PC-3 (cell line): ENCODE measurements around the gene LRRFIP1. TPM values are rescaled to one million over a fixed set of nuclear protein-coding genes. Genes with fewer than 3 reads are reported as not detected.

Source experiments
- ATAC-seq: fragments of 200-7000 bp; cut with Tn5 transposase; 2 replicates; pipeline ENCODE4 v1.9.1; 2020; ENCODE audit warnings: mild to moderate bottlenecking, moderate library complexity
- BruUV-seq: library from RNA; stranded (reverse); fragments of 400-500 nt; replicated peaks from 2 replicates; lab custom pipeline; 2021; lab: Mats Ljungman, UMichigan
- CTCF ChIA-PET: fragments of 300-600 bp; sonication (Branson Sonifier 250); formaldehyde crosslinking; loops from one replicate; lab custom pipeline; 2022; ENCODE audit warnings: antibody characterized with exemption; lab: Charles Lee
- POLR2A ChIA-PET: fragments of 300-600 bp; sonication (Branson Sonifier 250); formaldehyde crosslinking; loops from one replicate; lab custom pipeline; 2022; ENCODE audit warnings: antibody characterized with exemption; ENCODE audit not compliant: unreplicated experiment; lab: Charles Lee
- DNase-seq: peaks from one replicate; pipeline ENCODE4 v3.0.0-alpha.2; 2015
- H2AFZ ChIP-seq: fragments of 300-600 bp; sonication (generic); 2 replicates; pipeline ENCODE4 v1.6.0; 2016; ENCODE audit warnings: antibody characterized with exemption, low read length
- H3F3A ChIP-seq: fragments of 300-600 bp; sonication (generic); one replicate; pipeline ENCODE4 v1.6.0; 2017; ENCODE audit warnings: antibody characterized with exemption, low read length, control low read depth, mild to moderate bottlenecking; ENCODE audit not compliant: unreplicated experiment
- H3K27ac ChIP-seq: fragments of 300-600 bp; sonication (generic); 2 replicates; pipeline ENCODE4 v1.5.1; 2016; ENCODE audit warnings: mild to moderate bottlenecking, low read length
- H3K27me3 ChIP-seq: fragments of 300-600 bp; sonication (generic); 2 replicates; pipeline ENCODE4 v1.6.1; 2016; ENCODE audit warnings: low read length, mixed read lengths
- H3K36me3 ChIP-seq: fragments of 300-600 bp; sonication (generic); 2 replicates; pipeline ENCODE4 v1.6.1; 2016; ENCODE audit warnings: low read depth, mixed run types, low read length, mixed read lengths
- H3K4me1 ChIP-seq: fragments of 300-600 bp; sonication (generic); 2 replicates; pipeline ENCODE4 v1.5.1; 2016; ENCODE audit warnings: low read length; ENCODE audit not compliant: insufficient read depth
- H3K4me2 ChIP-seq: fragments of 300-600 bp; sonication (generic); 2 replicates; pipeline ENCODE4 v1.6.0; 2016; ENCODE audit warnings: low read length
- H3K4me3 ChIP-seq: fragments of 300-600 bp; sonication (generic); 2 replicates; pipeline ENCODE4 v1.5.1; 2016; ENCODE audit warnings: mild to moderate bottlenecking, low read length, mixed read lengths
- H3K79me2 ChIP-seq: fragments of 300-600 bp; sonication (generic); 2 replicates; pipeline ENCODE4 v1.6.1; 2017; ENCODE audit warnings: low read length, mixed read lengths
- H3K9ac ChIP-seq: fragments of 300-600 bp; sonication (generic); 2 replicates; pipeline ENCODE4 v1.6.0; 2016; ENCODE audit warnings: mild to moderate bottlenecking, low read length
- H3K9me2 ChIP-seq: fragments of 300-600 bp; sonication (generic); replicated peaks from 2 replicates; pipeline ENCODE4 v1.6.1; 2016; ENCODE audit warnings: mixed run types, low read length, mixed read lengths
- H3K9me3 ChIP-seq: fragments of 300-600 bp; sonication (generic); 2 replicates; pipeline ENCODE4 v1.6.1; 2016; ENCODE audit warnings: low read length, mixed read lengths
- H4K20me1 ChIP-seq: fragments of 300-600 bp; sonication (generic); 2 replicates; pipeline ENCODE4 v1.6.1; 2016; ENCODE audit warnings: low read length, mixed read lengths
- EZH2 ChIP-seq: fragments of 300-600 bp; sonication (generic); IDR thresholded peaks from one replicate; pipeline ENCODE4 v1.6.1; 2017; ENCODE audit warnings: antibody characterized with exemption, mild to moderate bottlenecking, low read length; ENCODE audit not compliant: unreplicated experiment
- EZH2phosphoT487 ChIP-seq: fragments of 300-600 bp; sonication (generic); IDR thresholded peaks from 2 replicates; pipeline ENCODE4 v1.6.1; 2018; ENCODE audit warnings: mild to moderate bottlenecking, antibody characterized with exemption, low read length, borderline replicate concordance
- intact Hi-C: fragments of 100-400 bp; cut with micrococcal nuclease; formaldehyde crosslinking; loops from 2 replicates; pipeline ENCODE4 v1.9.0; 2023
- total RNA-seq: library from RNA; depleted of rRNA; stranded (reverse); fragments of >200 nt; gene quantifications from 2 replicates; pipeline ENCODE4 v1.2.3, GENCODE V29; 2014
- TF ChIP-seq, protein P1 (sequence below): fragments of 300-600 bp; sonication (generic); conservative IDR thresholded peaks from 2 replicates; pipeline ENCODE4 v1.5.1; 2017; ENCODE audit warnings: antibody characterized with exemption, low read depth, mild to moderate bottlenecking, low read length

Gene LRRFIP1
- total RNA-seq, 1 experiment from 2014 or later, result 87.8 TPM

DNA sequence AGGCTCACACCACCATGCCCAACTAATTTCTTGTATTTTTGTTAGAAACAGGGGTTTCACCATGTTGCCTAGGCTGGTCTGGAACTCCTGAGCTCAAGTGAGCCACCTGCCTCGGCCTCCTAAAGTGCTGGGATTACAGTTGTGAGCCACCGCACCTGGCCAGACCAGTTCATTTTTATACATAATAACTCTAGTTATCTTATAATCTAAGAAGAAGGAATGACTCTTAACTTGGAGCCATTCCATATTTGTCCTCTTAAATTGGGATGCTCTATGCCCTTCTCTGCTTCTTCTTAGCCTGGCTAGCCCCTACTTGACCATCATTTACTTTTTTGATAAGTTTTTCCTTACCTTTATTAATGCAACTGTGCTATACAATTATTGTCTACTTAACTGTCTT, 174.1 kb downstream of the LRRFIP1 start:
- H4K20me1 ChIP-seq, result no peaks in the 10 kb centered on the region
- no peaks in the 10 kb centered on the region for H3K27me3 ChIP-seq
- no peaks in the 10 kb centered on the region for H3K9me2 ChIP-seq
- BruUV-seq, result no TSS peak
- no peaks in the 10 kb centered on the region for H3F3A ChIP-seq
- intact Hi-C loops, result no loop called here
- H3K4me2 ChIP-seq, result no peak overlapping the region
- CTCF ChIA-PET, result no interaction called here
- no peak overlapping the region for H3K9ac ChIP-seq
- H3K4me3 ChIP-seq, result no peak overlapping the region
- H3K9me3 ChIP-seq, result no peaks in the 10 kb centered on the region
- no peak for TF ChIP-seq EZH2
- TF ChIP-seq, protein P1, sequence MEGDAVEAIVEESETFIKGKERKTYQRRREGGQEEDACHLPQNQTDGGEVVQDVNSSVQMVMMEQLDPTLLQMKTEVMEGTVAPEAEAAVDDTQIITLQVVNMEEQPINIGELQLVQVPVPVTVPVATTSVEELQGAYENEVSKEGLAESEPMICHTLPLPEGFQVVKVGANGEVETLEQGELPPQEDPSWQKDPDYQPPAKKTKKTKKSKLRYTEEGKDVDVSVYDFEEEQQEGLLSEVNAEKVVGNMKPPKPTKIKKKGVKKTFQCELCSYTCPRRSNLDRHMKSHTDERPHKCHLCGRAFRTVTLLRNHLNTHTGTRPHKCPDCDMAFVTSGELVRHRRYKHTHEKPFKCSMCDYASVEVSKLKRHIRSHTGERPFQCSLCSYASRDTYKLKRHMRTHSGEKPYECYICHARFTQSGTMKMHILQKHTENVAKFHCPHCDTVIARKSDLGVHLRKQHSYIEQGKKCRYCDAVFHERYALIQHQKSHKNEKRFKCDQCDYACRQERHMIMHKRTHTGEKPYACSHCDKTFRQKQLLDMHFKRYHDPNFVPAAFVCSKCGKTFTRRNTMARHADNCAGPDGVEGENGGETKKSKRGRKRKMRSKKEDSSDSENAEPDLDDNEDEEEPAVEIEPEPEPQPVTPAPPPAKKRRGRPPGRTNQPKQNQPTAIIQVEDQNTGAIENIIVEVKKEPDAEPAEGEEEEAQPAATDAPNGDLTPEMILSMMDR, result no peak
- TF ChIP-seq EZH2phosphoT487, result no peak
- DNase-seq (peak; percentile 68), ATAC-seq (peak; percentile 40)
- no peak overlapping the region for H2AFZ ChIP-seq
- H3K36me3 ChIP-seq, result no peaks in the 10 kb centered on the region
- no peaks in the 10 kb centered on the region for H3K4me1 ChIP-seq
- POLR2A ChIA-PET, result no interaction called here
- no peaks in the 10 kb centered on the region for H3K79me2 ChIP-seq
- no peak overlapping the region for H3K27ac ChIP-seq

DNA sequence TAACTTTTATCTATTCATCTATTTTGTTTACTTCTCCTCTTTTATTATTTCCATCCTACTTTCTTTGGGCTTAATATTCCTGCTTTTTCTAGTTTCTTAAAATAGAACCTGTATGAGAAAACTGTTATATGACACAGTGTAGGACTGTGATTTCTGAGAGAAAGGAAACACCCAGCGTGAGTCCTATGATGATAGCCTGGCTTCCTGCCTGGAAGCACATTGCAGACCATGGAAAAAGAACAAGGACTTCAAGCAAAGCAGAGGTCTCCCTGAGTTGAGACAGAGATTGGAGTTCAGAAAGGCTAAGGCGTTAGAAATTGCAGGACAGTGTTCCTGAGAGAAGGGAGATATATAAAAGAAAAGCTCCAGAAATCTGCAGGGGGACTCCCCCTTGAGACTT, 178.9 kb downstream of the LRRFIP1 start:
- DNase-seq (no peak), ATAC-seq (no peak)
- Histone ChIP-seq H4K20me1 (no peaks in the 10 kb centered on the region), H3K9me3 (no peaks in the 10 kb centered on the region), H3K9ac (no peak overlapping the region), H3K9me2 (no peaks in the 10 kb centered on the region), H3F3A (no peaks in the 10 kb centered on the region), H3K4me2 (no peak overlapping the region), H2AFZ (no peak overlapping the region), H3K4me3 (no peak overlapping the region), H3K27me3 (0 out of 2 replicates have a peak, but pooled peaks cover 6% of the 10 kb centered on the region), H3K79me2 (no peaks in the 10 kb centered on the region), H3K27ac (no peak overlapping the region), H3K4me1 (no peaks in the 10 kb centered on the region), H3K36me3 (no peaks in the 10 kb centered on the region)
- CTCF ChIA-PET, result no interaction called here
- no TSS peak for BruUV-seq
- TF ChIP-seq, protein P1, result no peak
- TF ChIP-seq EZH2phosphoT487 (no peak), EZH2 (no peak)
- POLR2A ChIA-PET, result no interaction called here
- intact Hi-C loops, result no loop called here

DNA sequence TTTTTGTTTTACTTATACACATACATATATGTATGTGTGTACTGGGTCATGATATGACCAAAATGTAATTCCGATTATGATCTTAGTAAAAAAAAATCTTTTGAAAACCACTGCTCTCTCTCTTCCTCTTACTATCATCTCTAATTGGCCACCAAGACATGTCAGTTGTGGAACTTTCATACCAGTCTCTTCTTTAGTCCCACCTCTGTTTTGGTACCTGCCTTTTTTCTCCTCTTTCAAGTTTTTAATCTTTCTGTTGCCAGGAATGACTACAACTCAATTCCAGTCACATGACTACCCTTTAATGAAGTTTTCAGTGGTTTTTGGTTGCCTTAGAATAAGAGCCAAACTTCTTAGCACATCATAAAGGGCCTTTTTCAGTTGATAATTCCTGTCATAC, 188.2 kb downstream of the LRRFIP1 start:
- TF ChIP-seq, protein P1, result no peak
- TF ChIP-seq EZH2, result no peak
- TF ChIP-seq EZH2phosphoT487, result no peak
- Histone ChIP-seq H3K27ac (no peak overlapping the region), H3K4me3 (no peak overlapping the region), H4K20me1 (no peaks in the 10 kb centered on the region), H3K4me2 (no peak overlapping the region), H3K79me2 (no peaks in the 10 kb centered on the region), H3K27me3 (0 out of 2 replicates have a peak, but pooled peaks cover 3% of the 10 kb centered on the region), H3F3A (no peaks in the 10 kb centered on the region), H3K36me3 (no peaks in the 10 kb centered on the region), H2AFZ (no peak overlapping the region), H3K9me2 (no peaks in the 10 kb centered on the region), H3K9me3 (no peaks in the 10 kb centered on the region), H3K9ac (no peak overlapping the region), H3K4me1 (peaks cover 16% of the 10 kb centered on the region)
- POLR2A ChIA-PET, result interaction anchor here (0.6 kb wide), 1 partner anchor 11 kb away, joined by 3 read pairs; no protein-coding TSS in a partner anchor
- intact Hi-C loops, result no loop called here
- no TSS peak for BruUV-seq
- no peak for ATAC-seq
- CTCF ChIA-PET, result no interaction called here
- no peak for DNase-seq
